Measurements from ENCODE around the gene SRGAP1. TPM values are rescaled to one million over a fixed set of nuclear protein-coding genes. Genes with fewer than 3 reads are reported as not detected.
"Not testable (repeated sequence)": the region's sequence is repeated elsewhere in the genome, so short reads cannot be mapped to it uniquely, and the experiment has no call there.

The SRGAP1 gene
- total RNA-seq, 3 donors from 2014 or later (not counting 1 experiment from before 2014, with no cell fraction given) = 0.10 to 0.49 (median 0.16) TPM

GRCh38 chr12:63857771-63858670 is 13.5 kb downstream of the SRGAP1 start:
- Mint-ChIP-seq H3K4me1 (no peaks in the 10 kb centered on the region), H3K27me3 (ENCODE audit: low read depth in 2 of 2) (peaks cover 3 to 8% of the 10 kb centered on the region in 2 donors), H3K36me3 (no peaks in the 10 kb centered on the region), H3K4me3 (no peak overlapping the region), H3K27ac (no peak overlapping the region), H3K9me3 (no peaks in the 10 kb centered on the region)
- H3K4me1 ChIP-seq (ENCODE audit: control insufficient read depth, insufficient read depth, low read length) = no peaks in the 10 kb centered on the region
- 85% methylated on average over 4 of the region's 6 CpGs for WGBS (ENCODE audit: insufficient coverage)
- no peaks in the 10 kb centered on the region for H3K27me3 ChIP-seq (ENCODE audit: control insufficient read depth, insufficient read depth, low read length)
- no peak overlapping the region for H3K27ac ChIP-seq (ENCODE audit: low read length)
- DNase-seq (no peak), ATAC-seq (no peak)
- no peaks in the 10 kb centered on the region for H3K9me3 ChIP-seq (ENCODE audit: control insufficient read depth, insufficient read depth, low read length)
- H3K4me3 ChIP-seq (ENCODE audit: low read length) = no peak overlapping the region
- no peaks in the 10 kb centered on the region for H3K36me3 ChIP-seq (ENCODE audit: control insufficient read depth, insufficient read depth, low read length)
- no peak for TF ChIP-seq CTCF (IDR thresholded peaks at IDR 0.05)
- intact Hi-C loops (cut with micrococcal nuclease) = no loop called here

DNA sequence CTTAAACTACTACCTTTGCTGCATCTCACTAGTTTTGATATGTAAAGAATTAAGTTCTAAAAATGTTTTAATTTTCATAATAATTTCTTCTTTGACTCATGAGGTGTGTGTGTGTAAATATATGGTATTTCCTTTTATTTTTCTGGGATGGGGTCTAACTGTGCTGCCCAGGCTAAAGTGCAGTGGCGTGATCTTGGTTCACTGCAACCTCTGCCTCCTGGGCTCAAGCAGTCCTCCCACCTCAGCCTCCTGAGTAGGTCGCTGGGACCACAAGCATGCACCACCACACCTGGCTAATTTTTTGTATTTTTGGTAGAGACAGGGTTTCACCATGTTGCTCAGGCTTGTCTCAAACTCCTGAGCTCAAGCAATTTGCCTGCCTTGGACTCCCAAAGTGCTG is 15.4 kb downstream of the SRGAP1 start:
- H3K9me3 ChIP-seq (ENCODE audit: control insufficient read depth, insufficient read depth, low read length); H3K4me1 ChIP-seq (ENCODE audit: control insufficient read depth, insufficient read depth, low read length); H3K4me3 Mint-ChIP-seq; H3K4me1 Mint-ChIP-seq; H3K36me3 ChIP-seq (ENCODE audit: control insufficient read depth, insufficient read depth, low read length); H3K27ac ChIP-seq (ENCODE audit: low read length); H3K27ac Mint-ChIP-seq; ATAC-seq; H3K36me3 Mint-ChIP-seq; DNase-seq; H3K4me3 ChIP-seq (ENCODE audit: low read length); H3K27me3 Mint-ChIP-seq (ENCODE audit: low read depth in 2 of 2); H3K27me3 ChIP-seq (ENCODE audit: control insufficient read depth, insufficient read depth, low read length); intact Hi-C loops (cut with micrococcal nuclease); H3K9me3 Mint-ChIP-seq: not testable (repeated sequence)
- WGBS (ENCODE audit: insufficient coverage) = 80% methylated on average over 2 of the region's 2 CpGs

DNA sequence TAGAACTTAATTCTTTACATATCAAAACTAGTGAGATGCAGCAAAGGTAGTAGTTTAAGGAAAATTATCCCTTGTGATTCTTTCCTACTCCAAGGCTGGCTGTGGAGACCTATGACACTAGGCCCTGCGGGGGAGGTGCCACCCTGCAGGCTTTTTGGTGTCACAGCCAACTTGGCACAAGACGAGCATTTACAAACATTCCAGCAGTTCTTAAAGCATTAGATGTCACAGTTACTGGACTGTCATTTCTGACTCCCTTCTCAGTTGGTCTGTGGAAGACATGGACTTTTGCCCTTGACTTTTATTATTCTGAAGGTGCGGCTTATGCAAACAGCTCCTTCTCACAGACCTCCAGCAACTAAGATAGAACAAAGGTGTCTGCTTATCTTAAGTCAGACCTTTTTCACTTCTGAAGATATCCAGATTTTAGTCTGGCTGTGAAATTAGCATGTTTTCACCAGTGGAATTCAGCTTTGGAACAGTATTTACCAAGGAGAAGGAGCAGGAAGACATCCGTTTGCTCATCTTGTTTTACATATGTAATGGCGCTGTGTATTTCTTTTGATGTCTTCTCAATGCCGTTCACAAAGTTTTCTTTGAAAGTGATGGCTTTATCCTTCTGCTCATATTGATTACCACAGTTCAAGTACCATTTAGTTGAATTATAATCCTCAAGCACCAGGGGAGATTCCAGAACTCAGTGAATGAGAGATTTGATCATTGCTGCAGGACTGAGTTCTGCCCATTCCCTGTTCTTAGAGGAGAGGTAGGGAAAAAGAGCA is 17.9 kb downstream of the SRGAP1 start:
- Histone ChIP-seq H3K4me3 (ENCODE audit: low read length) (no peak overlapping the region), H3K9me3 (ENCODE audit: control insufficient read depth, insufficient read depth, low read length) (no peaks in the 10 kb centered on the region), H3K27me3 (ENCODE audit: control insufficient read depth, insufficient read depth, low read length) (no peaks in the 10 kb centered on the region), H3K36me3 (ENCODE audit: control insufficient read depth, insufficient read depth, low read length) (no peaks in the 10 kb centered on the region), H3K27ac (ENCODE audit: low read length) (no peak overlapping the region), H3K4me1 (ENCODE audit: control insufficient read depth, insufficient read depth, low read length) (no peaks in the 10 kb centered on the region)
- WGBS (ENCODE audit: insufficient coverage) = 95% methylated on average over 6 of the region's 6 CpGs
- Mint-ChIP-seq H3K4me1 (no peaks in the 10 kb centered on the region), H3K4me3 (no peak overlapping the region), H3K36me3 (no peaks in the 10 kb centered on the region), H3K27ac (no peak overlapping the region), H3K27me3 (ENCODE audit: low read depth in 2 of 2) (no peaks in the 10 kb centered on the region), H3K9me3 (no peaks in the 10 kb centered on the region)
- no peak for TF ChIP-seq CTCF (IDR thresholded peaks at IDR 0.05)
- ATAC-seq (no peak), DNase-seq (no peak)
- intact Hi-C loops (cut with micrococcal nuclease) = no loop called here

DNA sequence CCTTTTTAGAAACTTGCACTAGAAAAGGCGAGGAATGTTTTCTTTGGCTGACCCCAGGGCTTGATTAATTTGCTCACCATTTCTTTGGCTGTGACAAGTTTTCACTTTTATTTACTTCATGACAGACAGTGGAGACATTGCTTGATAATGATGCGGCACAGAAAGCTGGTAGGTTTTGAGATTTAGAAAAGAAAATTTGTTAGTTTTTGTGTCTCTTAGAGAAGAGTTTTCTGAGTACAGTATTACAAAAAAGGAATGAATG is 18.4 kb downstream of the SRGAP1 start:
- H3K36me3 ChIP-seq (ENCODE audit: control insufficient read depth, insufficient read depth, low read length) = no peaks in the 10 kb centered on the region
- no peak overlapping the region for H3K4me3 ChIP-seq (ENCODE audit: low read length)
- H3K4me3 Mint-ChIP-seq = no peak overlapping the region
- H3K27me3 ChIP-seq (ENCODE audit: control insufficient read depth, insufficient read depth, low read length) = no peaks in the 10 kb centered on the region
- H3K4me1 Mint-ChIP-seq = no peaks in the 10 kb centered on the region
- no peaks in the 10 kb centered on the region for H3K9me3 Mint-ChIP-seq
- intact Hi-C loops (cut with micrococcal nuclease) = no loop called here
- no peak for DNase-seq
- no peak overlapping the region for H3K27ac Mint-ChIP-seq
- H3K9me3 ChIP-seq (ENCODE audit: control insufficient read depth, insufficient read depth, low read length) = no peaks in the 10 kb centered on the region
- no peaks in the 10 kb centered on the region for H3K27me3 Mint-ChIP-seq (ENCODE audit: low read depth in 2 of 2)
- WGBS (ENCODE audit: insufficient coverage) = 77% methylated on average over 2 of the region's 2 CpGs
- no peak for TF ChIP-seq CTCF (IDR thresholded peaks at IDR 0.05)
- no peak for ATAC-seq
- H3K27ac ChIP-seq (ENCODE audit: low read length) = no peak overlapping the region
- no peaks in the 10 kb centered on the region for H3K36me3 Mint-ChIP-seq
- no peaks in the 10 kb centered on the region for H3K4me1 ChIP-seq (ENCODE audit: control insufficient read depth, insufficient read depth, low read length)

All from natural killer cell (primary cell).